CD4-positive, alpha-beta T cell treated with Interleukin-1 beta for 1 hour (primary cell): ENCODE results near the gene NRBF2.
"Not testable (repeated sequence)": the region's sequence is repeated elsewhere in the genome, so short reads cannot be mapped to it uniquely, and the experiment has no call there.

ENCODE experiments used
- DNase-seq, 2 donors: peaks; one replicate each; pipeline ENCODE4 v3.0.0-alpha.2; 2020 to 2022

Gene NRBF2

GRCh38 chr10:63119041-63119440 is 14.1 kb upstream of the NRBF2 start:
- DNase-seq, result no peak

- DNase-seq, result no peak
These were observed 12.6 kb upstream of the NRBF2 start for GRCh38 chr10:63120554-63120953.

GRCh38 chr10:63123727-63124362 is 9.3 kb upstream of the NRBF2 start:
- no peak for DNase-seq

GRCh38 chr10:63125459-63125858 is 7.7 kb upstream of the NRBF2 start:
- DNase-seq, result no peak

- DNase-seq, result no peak
These were observed 4.7 kb upstream of the NRBF2 start for GRCh38 chr10:63128443-63128842.

- DNase-seq, result no peak
These were observed 3.2 kb upstream of the NRBF2 start for GRCh38 chr10:63129888-63130287.

- no peak for DNase-seq
These were observed 475 bp upstream of the NRBF2 start for GRCh38 chr10:63132651-63133055.

- no peak for DNase-seq
These were observed 861 bp downstream of the NRBF2 start for GRCh38 chr10:63133821-63134557.

GRCh38 chr10:63137306-63137705 is 4.2 kb downstream of the NRBF2 start:
- no peak for DNase-seq

- DNase-seq, result no peak
These were observed 6.9 kb downstream of the NRBF2 start for GRCh38 chr10:63140077-63140476.

- DNase-seq, result no peak
These were observed 9.0 kb downstream of the NRBF2 start for GRCh38 chr10:63142136-63142535.

GRCh38 chr10:63143987-63144386 is 10.9 kb downstream of the NRBF2 start:
- DNase-seq, result no peak

GRCh38 chr10:63145782-63146181 is 12.7 kb downstream of the NRBF2 start:
- no peak for DNase-seq

- no peak for DNase-seq
These were observed 13.4 kb downstream of the NRBF2 start for GRCh38 chr10:63146503-63146902.

GRCh38 chr10:63150745-63151144 is 17.6 kb downstream of the NRBF2 start:
- DNase-seq, result no peak

- DNase-seq, result not testable (repeated sequence)
These were observed 20.9 kb downstream of the NRBF2 start for GRCh38 chr10:63153868-63154545.

GRCh38 chr10:63154546-63155387 is 21.6 kb downstream of the NRBF2 start:
- DNase-seq, result no peak

GRCh38 chr10:63155388-63156020 is 22.4 kb downstream of the NRBF2 start:
- no peak for DNase-seq

- DNase-seq, result no peak
These were observed 23.1 kb downstream of the NRBF2 start for GRCh38 chr10:63156236-63156635.

- DNase-seq, result peak; percentile 44 to 72
These were observed 24.9 kb downstream of the NRBF2 start for GRCh38 chr10:63157845-63158624.

- DNase-seq, result no peak
These were observed 28.5 kb downstream of the NRBF2 start for GRCh38 chr10:63161592-63161991.

GRCh38 chr10:63164166-63164623 is 31.1 kb downstream of the NRBF2 start:
- DNase-seq, result no peak
